Stomach (tissue), 9 donors: ENCODE measurements around the gene UTP11. TPM values are rescaled to one million over a fixed set of nuclear protein-coding genes. Genes with fewer than 3 reads are reported as not detected.

Source experiments
- DNase-seq, 2 donors: peaks; one replicate each; pipeline versions ENCODE4 v3.0.0 to v3.0.0-alpha.2; 2013 to 2019
- H3K27ac ChIP-seq, 5 donors: fragments of 200-600 bp in 4 of 5; sonication (generic) in 4 of 5; one replicate each; pipeline ENCODE4 v1.5.1; 2013 to 2019; ENCODE audit warnings: mild to moderate bottlenecking in 1 of 5, moderate library complexity in 1 of 5
- H3K27me3 ChIP-seq, 3 donors: fragments of 200-600 bp; sonication (generic); one replicate each; pipeline ENCODE4 v1.5.1; 2017 to 2019; ENCODE audit warnings: mixed run types in 1 of 3
- H3K36me3 ChIP-seq, 4 donors: fragments of 200-600 bp; sonication (generic); 1 replicate in 3 of 4; 2 replicates in 1 of 4; pipeline ENCODE4 v1.5.1; 2016 to 2019
- H3K4me1 ChIP-seq, 4 donors: fragments of 200-600 bp; sonication (generic); one replicate each; pipeline ENCODE4 v1.5.1; 2016 to 2019
- H3K4me3 ChIP-seq, 4 donors: fragments of 200-600 bp; sonication (generic) in 3 of 4; one replicate each; pipeline ENCODE4 v1.5.1; 2016 to 2019; ENCODE audit warnings: mild to moderate bottlenecking in 1 of 4
- H3K9me3 ChIP-seq, 4 donors: fragments of 200-600 bp; sonication (generic); one replicate each; pipeline ENCODE4 v1.5.1; 2016 to 2019
- CTCF ChIP-seq, 7 experiments: fragments of 450-650 bp in 4 of 7; fragments of 200-600 bp in 3 of 7; sonication (generic) in 3 of 7; IDR thresholded peaks; one replicate each; pipeline ENCODE4 v1.5.1; 2016 to 2019; ENCODE audit warnings: antibody characterized with exemption in 7 of 7, control low read depth in 2 of 7, mild to moderate bottlenecking in 1 of 7
- EP300 ChIP-seq: sonication (generic); formaldehyde crosslinking; IDR thresholded peaks from one replicate; pipeline ENCODE4 v1.6.1; 2017; ENCODE audit warnings: antibody characterized with exemption
- POLR2A ChIP-seq, 4 donors: fragments of 450-650 bp; IDR thresholded peaks; one replicate each; pipeline ENCODE4 v1.6.1; 2016; ENCODE audit warnings: antibody characterized with exemption in 4 of 4, control low read depth in 2 of 4, mild to moderate bottlenecking in 1 of 4, moderate library complexity in 1 of 4
- POLR2AphosphoS5 ChIP-seq, 3 donors: sonication (generic); formaldehyde crosslinking; IDR thresholded peaks; one replicate each; pipeline ENCODE4 v1.6.1; 2016; ENCODE audit warnings: antibody characterized with exemption in 3 of 3
- WGBS, 5 donors: extraction: QIAGEN DNeasy Blood & Tissue Kit in 3 of 5; methylation state at CpG; one replicate each; pipeline versions ENCODE4 v1.1.5 to v1.1.7; 2013 to 2018; 5-methylcytosine and 5-hydroxymethylcytosine counted together
- intact Hi-C: fragments of 100-400 bp; cut with DNase I; formaldehyde crosslinking; loops from one replicate; pipeline ENCODE4 v1.15.1; 2023; ENCODE audit warnings: low total_unique reads
- polyA plus RNA-seq, 3 donors: library from polyadenylated mRNA; stranded (reverse); fragments of 200-250 nt; gene quantifications; one replicate each; pipeline ENCODE4 v1.2.3, GENCODE V29; 2013
- total RNA-seq, 5 donors: library from RNA; depleted of rRNA; stranded (reverse); fragments of >200 nt; gene quantifications; one replicate each; pipeline versions ENCODE4 v1.1.0 to v1.2.3, GENCODE V29; 2014 to 2016
- donor health status: healthy with polysubstance abuse.
- donor health status: Bipolar disorder and iron deficiency.
- donor health status: healthy.

Gene UTP11
- total and polyA plus RNA-seq, 8 donors: 1.4 to 43.7 (median 20.9) TPM

DNA sequence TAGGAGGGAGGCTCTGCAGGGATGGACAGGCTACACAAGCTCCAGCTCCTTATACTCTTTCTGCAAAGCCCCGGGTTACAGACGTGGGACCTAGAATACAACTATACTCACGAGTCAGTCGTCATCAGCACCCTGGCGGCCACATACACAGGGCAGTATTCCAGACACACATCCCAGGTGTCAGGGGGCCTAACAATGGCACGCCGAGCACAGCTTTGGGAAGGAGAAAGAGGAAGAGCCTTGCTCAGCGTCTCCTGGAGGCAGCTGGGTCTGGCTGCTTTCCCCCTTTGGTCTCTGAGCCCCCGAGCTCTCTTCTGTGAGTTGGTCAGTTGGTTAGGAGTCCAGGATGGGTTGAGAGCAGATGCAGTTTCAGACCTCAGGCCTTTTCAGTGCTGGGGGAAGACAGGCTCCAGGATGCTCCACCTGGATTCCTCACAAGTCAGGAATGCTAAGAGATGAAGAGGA is 38.6 kb downstream of the UTP11 start:
- WGBS, 5 donors: 69 to 77% (median 73%) methylated on average over 9 of the region's 9 CpGs
- TF ChIP-seq POLR2AphosphoS5 (IDR thresholded peaks at IDR 0.05) (no peak), CTCF (IDR thresholded peaks at IDR 0.05) (no peak), POLR2A (IDR thresholded peaks at IDR 0.05) (no peak), EP300 (no peak)
- Histone ChIP-seq H3K4me1 (peaks cover 11 to 19% (median 13%) of the 10 kb centered on the region in 4 donors), H3K27ac (no peak overlapping the region), H3K9me3 (no peaks in the 10 kb centered on the region), H3K27me3 (peaks cover 0 to 82% (median 20%) of the 10 kb centered on the region in 3 donors), H3K4me3 (no peak overlapping the region), H3K36me3 (no peaks in the 10 kb centered on the region)
- no peak for DNase-seq
- intact Hi-C loops: no loop called here

DNA sequence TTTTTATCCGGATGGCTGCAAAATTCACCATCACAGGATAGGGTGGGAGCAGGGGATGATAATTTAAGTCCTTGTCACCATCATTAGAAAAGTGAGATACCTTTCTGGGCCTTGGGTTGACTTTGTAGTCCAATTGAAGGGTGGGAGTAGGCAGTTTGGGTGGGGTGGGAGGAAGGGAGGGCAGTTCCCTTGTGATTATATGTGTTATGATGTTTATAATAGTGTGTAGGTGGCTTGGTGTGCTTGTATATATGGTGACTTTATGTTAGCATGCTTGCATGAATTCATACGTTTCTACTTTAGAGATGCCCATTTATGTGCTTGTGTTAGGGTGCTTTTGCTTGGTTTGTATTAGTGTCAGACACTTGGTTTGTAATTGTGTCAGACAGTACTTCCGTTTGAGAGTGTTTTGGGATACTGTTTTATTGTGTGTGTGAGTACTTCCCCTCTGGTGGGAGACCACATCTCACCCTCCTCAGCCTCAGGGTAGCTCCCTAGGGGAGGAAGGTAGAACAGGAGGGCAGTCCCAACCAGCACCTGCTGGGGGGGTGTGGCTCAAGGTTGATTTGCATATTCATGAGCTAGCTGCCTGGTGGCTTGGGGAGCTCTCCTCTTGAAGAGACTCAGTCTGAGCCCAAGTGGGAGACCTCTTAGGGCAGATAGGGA is 40.3 kb downstream of the UTP11 start:
- no peak for TF ChIP-seq POLR2A (IDR thresholded peaks at IDR 0.05)
- no peak for TF ChIP-seq CTCF (IDR thresholded peaks at IDR 0.05)
- no peak for TF ChIP-seq POLR2AphosphoS5 (IDR thresholded peaks at IDR 0.05)
- TF ChIP-seq EP300: no peak
- DNase-seq: no peak
- Histone ChIP-seq H3K27ac (no peak overlapping the region), H3K36me3 (no peaks in the 10 kb centered on the region), H3K9me3 (no peaks in the 10 kb centered on the region), H3K4me1 (peaks cover 0 to 5% (median 2%) of the 10 kb centered on the region in 4 donors), H3K27me3 (peaks cover 0 to 66% (median 10%) of the 10 kb centered on the region in 3 donors), H3K4me3 (no peak overlapping the region)
- intact Hi-C loops: no loop called here
- 32 to 54% (median 47%) methylated on average over 3 of the region's 3 CpGs for WGBS, 5 donors

DNA sequence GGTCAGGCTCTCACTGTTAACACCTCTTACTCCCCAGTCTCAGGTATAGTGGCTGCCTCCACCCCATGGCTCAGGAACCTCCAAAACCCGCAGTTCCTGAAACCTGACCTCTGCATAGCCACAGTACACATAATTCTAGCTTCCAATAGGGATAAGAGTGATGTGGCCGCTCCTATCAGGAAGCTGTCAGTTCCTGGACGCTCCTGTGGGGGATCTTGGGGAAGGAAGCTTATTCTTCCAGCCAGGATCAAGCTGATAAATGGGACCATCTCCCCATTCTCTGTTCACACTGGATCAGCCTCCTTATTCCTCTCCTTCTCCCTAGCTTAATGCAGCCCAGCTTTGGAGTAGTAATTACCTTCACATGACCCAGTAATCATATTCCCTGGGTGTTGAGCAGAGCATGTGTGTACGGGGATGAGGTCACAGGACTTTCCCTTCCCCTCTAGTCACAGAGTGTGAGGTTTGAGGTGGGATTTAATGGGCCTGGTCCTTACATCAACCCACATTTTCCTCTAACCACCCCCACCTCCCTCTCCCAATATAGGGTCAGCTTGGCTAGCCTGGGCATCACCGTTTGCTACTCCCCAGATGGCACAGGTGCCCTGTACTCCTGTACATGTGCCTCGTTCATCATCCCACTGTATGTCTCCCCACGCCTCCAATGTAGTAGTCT is 41.0 kb downstream of the UTP11 start:
- no peak for TF ChIP-seq POLR2A (IDR thresholded peaks at IDR 0.05)
- TF ChIP-seq POLR2AphosphoS5 (IDR thresholded peaks at IDR 0.05): no peak
- TF ChIP-seq CTCF (IDR thresholded peaks at IDR 0.05): no peak
- no peak for TF ChIP-seq EP300
- H3K4me3 ChIP-seq: no peak overlapping the region
- H3K27me3 ChIP-seq: peaks cover 0 to 59% (median 4%) of the 10 kb centered on the region in 3 donors
- intact Hi-C loops: no loop called here
- WGBS, 5 donors: 47 to 56% (median 53%) methylated on average over 7 of the region's 7 CpGs
- no peaks in the 10 kb centered on the region for H3K36me3 ChIP-seq
- H3K9me3 ChIP-seq: no peaks in the 10 kb centered on the region
- DNase-seq: no peak
- H3K27ac ChIP-seq: no peak overlapping the region
- no peaks in the 10 kb centered on the region for H3K4me1 ChIP-seq

DNA sequence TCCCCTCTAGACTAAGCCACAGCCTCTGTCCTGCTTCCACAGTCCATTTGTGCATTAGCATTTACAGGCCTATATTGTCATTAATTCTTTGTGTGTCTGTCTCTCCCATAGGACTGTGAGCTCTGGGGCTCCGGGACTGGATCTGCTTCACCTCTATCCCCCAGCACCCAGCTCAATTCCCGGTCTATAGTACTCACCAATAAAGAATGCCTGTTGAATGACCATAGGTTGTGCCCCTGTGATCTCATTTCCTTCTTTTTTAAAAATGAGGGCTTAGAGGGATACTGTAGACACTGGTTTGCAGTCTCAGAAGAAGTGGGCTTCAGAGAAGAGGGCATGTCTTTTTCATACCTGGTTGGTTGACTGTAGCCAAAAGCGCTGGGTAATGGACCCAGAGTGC is 42.9 kb downstream of the UTP11 start:
- intact Hi-C loops: no loop called here
- H3K4me1 ChIP-seq: no peaks in the 10 kb centered on the region
- DNase-seq: no peak
- peaks cover 0 to 50% (median 4%) of the 10 kb centered on the region in 3 donors for H3K27me3 ChIP-seq
- WGBS, 5 donors: 81 to 88% (median 82%) methylated on average over 3 of the region's 3 CpGs
- no peak overlapping the region for H3K27ac ChIP-seq
- H3K36me3 ChIP-seq: no peaks in the 10 kb centered on the region
- no peaks in the 10 kb centered on the region for H3K9me3 ChIP-seq
- no peak for TF ChIP-seq CTCF (IDR thresholded peaks at IDR 0.05)
- H3K4me3 ChIP-seq: no peak overlapping the region
